HepG2 (cell line): ENCODE data around the gene NPBWR2. TPM values are rescaled to one million over a fixed set of nuclear protein-coding genes. Genes with fewer than 3 reads are reported as not detected.

ENCODE experiments used
- GABPB1 ChIP-seq: IDR thresholded peaks from 2 replicates; pipeline ENCODE4 v1.6.1; 2016; ENCODE audit warnings: mild to moderate bottlenecking, missing genetic modification reagents, moderate library complexity, missing compliant biosample characterization
- HDAC2 ChIP-seq: sonication (generic); formaldehyde crosslinking; IDR thresholded peaks from 2 replicates; pipeline ENCODE4 v1.4.0; 2020; ENCODE audit warnings: missing genetic modification reagents
- HIVEP1 ChIP-seq: sonication (generic); formaldehyde crosslinking; IDR thresholded peaks from 2 replicates; pipeline ENCODE4 v1.4.0; 2020; ENCODE audit warnings: mild to moderate bottlenecking, missing genetic modification reagents
- KLF9 ChIP-seq: IDR thresholded peaks from 2 replicates; pipeline ENCODE4 v1.6.1; 2016; ENCODE audit warnings: low read depth
- KMT2B ChIP-seq: IDR thresholded peaks from 2 replicates; pipeline ENCODE4 v1.6.1; 2016; ENCODE audit warnings: missing genetic modification reagents, missing compliant biosample characterization
- MED1 ChIP-seq: sonication (generic); formaldehyde crosslinking; IDR thresholded peaks from 2 replicates; pipeline ENCODE4 v1.4.0; 2020; ENCODE audit warnings: missing genetic modification reagents
- NFYC ChIP-seq: IDR thresholded peaks from 2 replicates; pipeline ENCODE4 v1.6.1; 2016; ENCODE audit warnings: missing genetic modification reagents, missing compliant biosample characterization
- RXRA ChIP-seq: sonication (generic); formaldehyde crosslinking; IDR thresholded peaks from 2 replicates; pipeline ENCODE4 v1.5.1; 2020; ENCODE audit warnings: missing genetic modification reagents
- SALL1 ChIP-seq: sonication (generic); formaldehyde crosslinking; IDR thresholded peaks from 2 replicates; pipeline ENCODE4 v1.8.0; 2022; ENCODE audit warnings: mild to moderate bottlenecking, missing genetic modification reagents
- STAG1 ChIP-seq: sonication (generic); formaldehyde crosslinking; IDR thresholded peaks from 2 replicates; pipeline ENCODE4 v1.4.0; 2020; ENCODE audit warnings: missing genetic modification reagents
- ZBTB21 ChIP-seq: sonication (generic); formaldehyde crosslinking; IDR thresholded peaks from 2 replicates; pipeline ENCODE4 v1.4.0; 2020; ENCODE audit warnings: missing genetic modification reagents
- ZNF776 ChIP-seq: sonication (generic); formaldehyde crosslinking; IDR thresholded peaks from 2 replicates; pipeline ENCODE4 v1.4.0; 2020; ENCODE audit warnings: mild to moderate bottlenecking, missing genetic modification reagents
- ZSCAN25 ChIP-seq: sonication (generic); formaldehyde crosslinking; IDR thresholded peaks from 2 replicates; pipeline ENCODE4 v1.8.0; 2022; ENCODE audit warnings: mild to moderate bottlenecking, missing genetic modification reagents
- polyA plus RNA-seq, 8 experiments: library from polyadenylated mRNA; depleted of rRNA in 3 of 8; stranded (reverse) in 7 of 8; unstranded in 1 of 8; fragments of >200 nt; fragmentation: Illumina TruSeq in 4 of 8; extraction: Trizol in 4 of 8; gene quantifications; 2 replicates each; pipeline versions ENCODE4 v1.2.1 to v1.2.3, GENCODE V29; 2011 to 2016; ENCODE audit warnings: low read depth in 4 of 8, missing spikeins in 1 of 8, mixed read lengths in 1 of 8; ENCODE audit not compliant: insufficient read depth in 1 of 8
- total RNA-seq, 5 experiments: library from RNA; depleted of rRNA; stranded (reverse); fragments of >200 nt; fragmentation: Illumina TruSeq; extraction: Trizol; gene quantifications; 2 replicates each; pipeline ENCODE4 v1.2.3, GENCODE V29; 2016; ENCODE audit warnings: low read depth in 1 of 5
- TF ChIP-seq, protein P1 (sequence below): sonication (generic); formaldehyde crosslinking; IDR thresholded peaks from 2 replicates; pipeline ENCODE4 v1.4.0; 2020; ENCODE audit warnings: mild to moderate bottlenecking, missing genetic modification reagents, borderline replicate concordance
- TF ChIP-seq, protein P2 (sequence below): sonication (generic); formaldehyde crosslinking; IDR thresholded peaks from 2 replicates; pipeline ENCODE4 v1.4.0; 2020; ENCODE audit warnings: missing genetic modification reagents
- TF ChIP-seq, protein P3 (sequence below): sonication (generic); formaldehyde crosslinking; IDR thresholded peaks from 2 replicates; pipeline ENCODE4 v1.5.1; 2020; ENCODE audit warnings: mild to moderate bottlenecking, missing genetic modification reagents

The NPBWR2 gene
- total and polyA plus RNA-seq, 2 of the 13 experiments (the other 11 are each of a cell fraction or from before 2014, with no cell fraction given): not detected

DNA sequence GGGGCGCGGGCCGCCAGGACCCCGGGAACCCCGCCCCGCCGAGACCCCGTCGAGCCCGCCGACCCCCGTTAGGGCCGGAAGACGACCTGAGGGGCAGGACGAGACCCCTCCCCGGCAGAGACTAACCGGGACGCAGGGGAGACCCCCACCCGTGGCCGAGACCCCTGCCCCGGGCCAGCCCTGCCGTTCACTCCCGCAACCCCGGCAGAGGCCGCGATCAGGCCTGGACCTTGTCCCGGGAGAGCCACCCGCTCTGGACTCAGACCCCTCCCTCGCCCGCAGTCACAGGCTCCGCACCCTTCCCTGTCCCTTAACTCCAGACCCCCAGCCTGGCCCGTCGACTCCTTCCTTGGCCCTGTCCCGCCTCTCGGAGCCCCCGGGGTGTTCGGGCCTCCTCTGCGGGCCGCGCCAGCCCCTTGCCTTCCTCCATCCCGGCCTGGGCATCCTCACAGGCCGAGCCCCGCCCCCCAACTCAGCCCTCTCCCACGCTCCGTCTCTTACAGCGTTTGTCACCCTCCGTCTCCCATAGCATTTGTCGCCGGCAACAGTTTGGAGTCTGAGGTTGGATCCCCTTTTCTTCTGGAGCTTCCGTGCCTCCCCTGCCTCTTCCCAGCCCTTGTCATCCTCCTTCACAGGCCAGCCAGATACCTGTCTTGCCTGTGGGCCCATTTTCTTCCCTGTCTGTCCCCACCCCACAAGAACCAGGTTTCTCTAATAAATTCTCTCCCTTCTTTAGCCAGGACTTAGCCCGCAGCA, 43.8 kb downstream of the NPBWR2 start (continued):
- TF ChIP-seq, protein P1, sequence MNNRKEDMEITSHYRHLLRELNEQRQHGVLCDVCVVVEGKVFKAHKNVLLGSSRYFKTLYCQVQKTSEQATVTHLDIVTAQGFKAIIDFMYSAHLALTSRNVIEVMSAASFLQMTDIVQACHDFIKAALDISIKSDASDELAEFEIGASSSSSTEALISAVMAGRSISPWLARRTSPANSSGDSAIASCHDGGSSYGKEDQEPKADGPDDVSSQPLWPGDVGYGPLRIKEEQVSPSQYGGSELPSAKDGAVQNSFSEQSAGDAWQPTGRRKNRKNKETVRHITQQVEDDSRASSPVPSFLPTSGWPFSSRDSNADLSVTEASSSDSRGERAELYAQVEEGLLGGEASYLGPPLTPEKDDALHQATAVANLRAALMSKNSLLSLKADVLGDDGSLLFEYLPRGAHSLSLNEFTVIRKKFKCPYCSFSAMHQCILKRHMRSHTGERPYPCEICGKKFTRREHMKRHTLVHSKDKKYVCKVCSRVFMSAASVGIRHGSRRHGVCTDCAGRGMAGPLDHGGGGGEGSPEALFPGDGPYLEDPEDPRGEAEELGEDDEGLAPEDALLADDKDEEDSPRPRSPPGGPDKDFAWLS (CRISPR knock-in tag): no peak
- TF ChIP-seq HDAC2 (CRISPR knock-in tag): no peak
- TF ChIP-seq SALL1 (CRISPR knock-in tag): peak; percentile 31
- TF ChIP-seq HIVEP1 (CRISPR knock-in tag): peak; percentile 56; the same call in 1 of the 2 replicates
- TF ChIP-seq NFYC: no peak; the same call in 1 of the 2 replicates
- TF ChIP-seq GABPB1 (CRISPR knock-in tag): 0 out of 2 replicates have a peak, but pooled peaks have one; percentile 7
- TF ChIP-seq ZBTB21 (CRISPR knock-in tag): no peak
- TF ChIP-seq STAG1 (CRISPR knock-in tag): no peak; the same call in 1 of the 2 replicates
- no peak for TF ChIP-seq KLF9
- TF ChIP-seq, protein P2, sequence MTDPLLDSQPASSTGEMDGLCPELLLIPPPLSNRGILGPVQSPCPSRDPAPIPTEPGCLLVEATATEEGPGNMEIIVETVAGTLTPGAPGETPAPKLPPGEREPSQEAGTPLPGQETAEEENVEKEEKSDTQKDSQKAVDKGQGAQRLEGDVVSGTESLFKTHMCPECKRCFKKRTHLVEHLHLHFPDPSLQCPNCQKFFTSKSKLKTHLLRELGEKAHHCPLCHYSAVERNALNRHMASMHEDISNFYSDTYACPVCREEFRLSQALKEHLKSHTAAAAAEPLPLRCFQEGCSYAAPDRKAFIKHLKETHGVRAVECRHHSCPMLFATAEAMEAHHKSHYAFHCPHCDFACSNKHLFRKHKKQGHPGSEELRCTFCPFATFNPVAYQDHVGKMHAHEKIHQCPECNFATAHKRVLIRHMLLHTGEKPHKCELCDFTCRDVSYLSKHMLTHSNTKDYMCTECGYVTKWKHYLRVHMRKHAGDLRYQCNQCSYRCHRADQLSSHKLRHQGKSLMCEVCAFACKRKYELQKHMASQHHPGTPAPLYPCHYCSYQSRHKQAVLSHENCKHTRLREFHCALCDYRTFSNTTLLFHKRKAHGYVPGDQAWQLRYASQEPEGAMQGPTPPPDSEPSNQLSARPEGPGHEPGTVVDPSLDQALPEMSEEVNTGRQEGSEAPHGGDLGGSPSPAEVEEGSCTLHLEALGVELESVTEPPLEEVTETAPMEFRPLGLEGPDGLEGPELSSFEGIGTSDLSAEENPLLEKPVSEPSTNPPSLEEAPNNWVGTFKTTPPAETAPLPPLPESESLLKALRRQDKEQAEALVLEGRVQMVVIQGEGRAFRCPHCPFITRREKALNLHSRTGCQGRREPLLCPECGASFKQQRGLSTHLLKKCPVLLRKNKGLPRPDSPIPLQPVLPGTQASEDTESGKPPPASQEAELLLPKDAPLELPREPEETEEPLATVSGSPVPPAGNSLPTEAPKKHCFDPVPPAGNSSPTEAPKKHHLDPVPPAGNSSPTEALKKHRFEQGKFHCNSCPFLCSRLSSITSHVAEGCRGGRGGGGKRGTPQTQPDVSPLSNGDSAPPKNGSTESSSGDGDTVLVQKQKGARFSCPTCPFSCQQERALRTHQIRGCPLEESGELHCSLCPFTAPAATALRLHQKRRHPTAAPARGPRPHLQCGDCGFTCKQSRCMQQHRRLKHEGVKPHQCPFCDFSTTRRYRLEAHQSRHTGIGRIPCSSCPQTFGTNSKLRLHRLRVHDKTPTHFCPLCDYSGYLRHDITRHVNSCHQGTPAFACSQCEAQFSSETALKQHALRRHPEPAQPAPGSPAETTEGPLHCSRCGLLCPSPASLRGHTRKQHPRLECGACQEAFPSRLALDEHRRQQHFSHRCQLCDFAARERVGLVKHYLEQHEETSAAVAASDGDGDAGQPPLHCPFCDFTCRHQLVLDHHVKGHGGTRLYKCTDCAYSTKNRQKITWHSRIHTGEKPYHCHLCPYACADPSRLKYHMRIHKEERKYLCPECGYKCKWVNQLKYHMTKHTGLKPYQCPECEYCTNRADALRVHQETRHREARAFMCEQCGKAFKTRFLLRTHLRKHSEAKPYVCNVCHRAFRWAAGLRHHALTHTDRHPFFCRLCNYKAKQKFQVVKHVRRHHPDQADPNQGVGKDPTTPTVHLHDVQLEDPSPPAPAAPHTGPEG: peak; percentile 42
- TF ChIP-seq, protein P3, sequence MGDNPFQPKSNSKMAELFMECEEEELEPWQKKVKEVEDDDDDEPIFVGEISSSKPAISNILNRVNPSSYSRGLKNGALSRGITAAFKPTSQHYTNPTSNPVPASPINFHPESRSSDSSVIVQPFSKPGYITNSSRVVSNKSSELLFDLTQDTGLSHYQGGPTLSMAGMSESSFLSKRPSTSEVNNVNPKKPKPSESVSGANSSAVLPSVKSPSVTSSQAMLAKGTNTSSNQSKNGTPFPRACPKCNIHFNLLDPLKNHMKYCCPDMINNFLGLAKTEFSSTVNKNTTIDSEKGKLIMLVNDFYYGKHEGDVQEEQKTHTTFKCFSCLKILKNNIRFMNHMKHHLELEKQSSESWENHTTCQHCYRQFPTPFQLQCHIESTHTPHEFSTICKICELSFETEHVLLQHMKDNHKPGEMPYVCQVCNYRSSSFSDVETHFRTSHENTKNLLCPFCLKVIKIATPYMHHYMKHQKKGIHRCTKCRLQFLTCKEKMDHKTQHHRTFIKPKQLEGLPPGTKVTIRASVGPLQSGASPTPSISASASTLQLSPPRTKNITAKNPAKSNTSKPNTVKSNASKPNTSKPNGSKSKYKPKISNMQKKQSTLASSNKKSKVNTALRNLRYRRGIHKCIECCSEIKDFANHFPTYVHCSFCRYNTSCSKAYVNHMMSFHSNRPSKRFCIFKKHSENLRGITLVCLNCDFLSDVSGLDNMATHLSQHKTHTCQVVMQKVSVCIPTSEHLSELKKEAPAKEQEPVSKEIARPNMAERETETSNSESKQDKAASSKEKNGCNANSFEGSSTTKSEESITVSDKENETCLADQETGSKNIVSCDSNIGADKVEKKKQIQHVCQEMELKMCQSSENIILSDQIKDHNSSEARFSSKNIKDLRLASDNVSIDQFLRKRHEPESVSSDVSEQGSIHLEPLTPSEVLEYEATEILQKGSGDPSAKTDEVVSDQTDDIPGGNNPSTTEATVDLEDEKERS: no peak
- 0 out of 2 replicates have a peak, but pooled peaks have one; percentile 38 for TF ChIP-seq MED1 (CRISPR knock-in tag)
- peak; percentile 75; the same call in 1 of the 2 replicates for TF ChIP-seq RXRA
- 0 out of 2 replicates have a peak, but pooled peaks have one; percentile 13 for TF ChIP-seq ZSCAN25 (CRISPR knock-in tag)
- TF ChIP-seq KMT2B: no peak
- 0 out of 2 replicates have a peak, but pooled peaks have one; percentile 27 for TF ChIP-seq ZNF776 (CRISPR knock-in tag)
